Measurements from ENCODE around the gene GLDC. TPM values are rescaled to one million over a fixed set of nuclear protein-coding genes. Genes with fewer than 3 reads are reported as not detected.
A peak's percentile ranks its signal among the peaks of the same experiment; 100 is the strongest.

Gene GLDC
- total RNA-seq, 2 experiments from 2014 or later: not detected

DNA sequence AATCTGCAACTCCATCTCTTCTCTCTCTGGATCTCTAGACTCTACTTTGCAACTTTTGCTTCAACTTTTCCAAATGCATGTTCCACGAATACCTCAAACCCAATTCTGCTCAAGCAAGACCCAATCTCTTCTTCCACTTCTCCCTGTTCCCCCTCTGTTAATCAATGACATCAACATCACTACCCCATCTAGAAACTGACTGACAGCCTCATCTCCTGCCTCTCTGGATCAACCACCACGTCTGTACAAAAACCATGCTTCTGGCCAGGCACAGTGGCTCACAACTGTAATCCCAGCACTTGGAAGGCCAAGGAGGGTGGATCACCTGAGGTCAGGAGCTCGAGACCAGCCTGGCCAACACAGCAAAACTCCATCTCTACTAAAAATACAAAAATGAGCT, 12.2 kb downstream of the GLDC start:
- POLR2A ChIA-PET: no interaction called here

DNA sequence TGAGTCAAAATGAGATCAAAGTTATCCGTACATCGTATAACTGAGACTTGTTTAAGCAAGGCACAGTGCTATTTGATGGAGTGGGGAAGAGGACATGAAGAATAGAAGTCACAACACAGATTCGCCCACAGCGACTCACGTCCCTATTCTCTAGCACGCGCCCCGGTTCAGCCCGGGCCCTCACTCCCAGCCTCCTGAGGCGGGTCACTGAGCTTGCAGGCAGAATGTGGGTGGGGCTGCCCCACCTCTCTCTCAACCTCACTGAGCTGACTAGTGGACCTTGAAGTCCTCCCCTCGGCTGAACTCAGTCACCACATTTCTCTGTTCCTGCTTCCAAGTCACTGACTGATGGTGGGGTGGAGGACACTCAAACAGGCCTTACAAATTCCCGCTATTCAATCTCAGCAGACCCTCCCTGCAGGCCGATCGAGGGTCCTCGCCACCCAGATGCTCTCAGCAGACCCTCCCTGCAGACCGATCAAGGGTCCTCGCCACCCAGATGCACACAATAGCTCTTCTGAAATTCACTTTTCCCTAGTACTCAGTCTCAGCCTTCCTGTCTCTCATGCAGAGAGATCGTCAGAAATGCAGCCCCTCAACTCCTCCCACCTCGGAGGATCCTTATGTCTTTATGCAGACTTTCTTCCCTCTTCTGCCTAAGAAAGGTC, 12.9 kb downstream of the GLDC start:
- Histone ChIP-seq H3K9me3 (ENCODE audit: low read length) (no peaks in the 10 kb centered on the region), H3K79me2 (ENCODE audit: insufficient read depth, low read depth, low read length) (no peaks in the 10 kb centered on the region), H3K9me2 (ENCODE audit: insufficient read depth, low read length) (no peaks in the 10 kb centered on the region), H3K4me1 (ENCODE audit: insufficient read depth, low read length, poor library complexity, severe bottlenecking) (no peaks in the 10 kb centered on the region), H3K27ac (ENCODE audit: low read depth, low read length, poor library complexity, severe bottlenecking) (no peak overlapping the region), H3K4me2 (ENCODE audit: low read length) (peak overlapping the region; percentile 2; the same call in 1 of the 2 replicates), H2AFZ (ENCODE audit: low read length) (no peak overlapping the region), H3K36me3 (ENCODE audit: insufficient read depth, low read length) (no peaks in the 10 kb centered on the region), H4K20me1 (ENCODE audit: insufficient read depth, low read length) (no peaks in the 10 kb centered on the region), H3K4me3 (ENCODE audit: low read depth, low read length, poor library complexity, severe bottlenecking) (no peak overlapping the region)
- DNase-seq (ENCODE audit: low spot score): peak; percentile 27
- intact Hi-C loops (cut with micrococcal nuclease; ENCODE audit: unreplicated experiment): no loop called here
- TF ChIP-seq, protein P1, sequence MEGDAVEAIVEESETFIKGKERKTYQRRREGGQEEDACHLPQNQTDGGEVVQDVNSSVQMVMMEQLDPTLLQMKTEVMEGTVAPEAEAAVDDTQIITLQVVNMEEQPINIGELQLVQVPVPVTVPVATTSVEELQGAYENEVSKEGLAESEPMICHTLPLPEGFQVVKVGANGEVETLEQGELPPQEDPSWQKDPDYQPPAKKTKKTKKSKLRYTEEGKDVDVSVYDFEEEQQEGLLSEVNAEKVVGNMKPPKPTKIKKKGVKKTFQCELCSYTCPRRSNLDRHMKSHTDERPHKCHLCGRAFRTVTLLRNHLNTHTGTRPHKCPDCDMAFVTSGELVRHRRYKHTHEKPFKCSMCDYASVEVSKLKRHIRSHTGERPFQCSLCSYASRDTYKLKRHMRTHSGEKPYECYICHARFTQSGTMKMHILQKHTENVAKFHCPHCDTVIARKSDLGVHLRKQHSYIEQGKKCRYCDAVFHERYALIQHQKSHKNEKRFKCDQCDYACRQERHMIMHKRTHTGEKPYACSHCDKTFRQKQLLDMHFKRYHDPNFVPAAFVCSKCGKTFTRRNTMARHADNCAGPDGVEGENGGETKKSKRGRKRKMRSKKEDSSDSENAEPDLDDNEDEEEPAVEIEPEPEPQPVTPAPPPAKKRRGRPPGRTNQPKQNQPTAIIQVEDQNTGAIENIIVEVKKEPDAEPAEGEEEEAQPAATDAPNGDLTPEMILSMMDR (conservative IDR thresholded peaks at IDR 0.05; ENCODE audit: low read length): no peak
- TF ChIP-seq EZH2phosphoT487 (IDR thresholded peaks at IDR 0.05; ENCODE audit: borderline replicate concordance, low read depth, low read length): no peak
- ChIA-PET POLR2A (interaction anchor here (1.9 kb wide), 1 partner anchor 9 kb away, joined by 6 read pairs; no protein-coding TSS in a partner anchor), CTCF (ENCODE audit: unreplicated experiment) (no interaction called here)
- BruUV-seq (replicated peaks): no TSS peak

More for the DNA sequence above, 12.2 kb downstream of the GLDC start:
- Histone ChIP-seq H3K79me2 (ENCODE audit: insufficient read depth, low read depth, low read length) (no peaks in the 10 kb centered on the region), H4K20me1 (ENCODE audit: insufficient read depth, low read length) (no peaks in the 10 kb centered on the region), H3K36me3 (ENCODE audit: insufficient read depth, low read length) (no peaks in the 10 kb centered on the region), H3K4me3 (ENCODE audit: low read depth, low read length, poor library complexity, severe bottlenecking) (no peak overlapping the region), H3K27ac (ENCODE audit: low read depth, low read length, poor library complexity, severe bottlenecking) (no peak overlapping the region), H2AFZ (ENCODE audit: low read length) (no peak overlapping the region), H3K9me3 (ENCODE audit: low read length) (no peaks in the 10 kb centered on the region), H3K9me2 (ENCODE audit: insufficient read depth, low read length) (no peaks in the 10 kb centered on the region), H3K4me1 (ENCODE audit: insufficient read depth, low read length, poor library complexity, severe bottlenecking) (no peaks in the 10 kb centered on the region), H3K4me2 (ENCODE audit: low read length) (no peak overlapping the region)
- TF ChIP-seq, protein P1 (conservative IDR thresholded peaks at IDR 0.05; ENCODE audit: low read length): no peak
- TF ChIP-seq EZH2phosphoT487 (IDR thresholded peaks at IDR 0.05; ENCODE audit: borderline replicate concordance, low read depth, low read length): no peak
- intact Hi-C loops (cut with micrococcal nuclease; ENCODE audit: unreplicated experiment): no loop called here
- DNase-seq (ENCODE audit: low spot score): no peak
- CTCF ChIA-PET (ENCODE audit: unreplicated experiment): no interaction called here
- no TSS peak for BruUV-seq (replicated peaks)

DNA sequence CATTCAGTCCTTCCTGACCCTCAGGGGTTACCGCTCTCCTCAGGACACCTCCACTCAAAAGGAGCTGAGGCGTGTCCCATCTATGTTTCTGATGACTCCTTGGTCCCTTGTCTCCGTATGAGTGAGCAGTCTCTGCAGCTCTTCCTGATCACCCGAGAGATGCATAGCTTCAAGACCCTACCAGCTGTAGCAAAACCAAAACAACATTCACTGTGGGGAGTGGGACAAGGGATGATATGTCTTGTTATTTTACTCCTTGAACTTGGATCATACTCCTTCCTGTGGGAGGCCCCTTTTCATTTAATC, 14.4 kb downstream of the GLDC start:
- Histone ChIP-seq H2AFZ (ENCODE audit: low read length) (no peak overlapping the region), H3K9me3 (ENCODE audit: low read length) (no peaks in the 10 kb centered on the region), H4K20me1 (ENCODE audit: insufficient read depth, low read length) (no peaks in the 10 kb centered on the region), H3K27ac (ENCODE audit: low read depth, low read length, poor library complexity, severe bottlenecking) (no peak overlapping the region), H3K36me3 (ENCODE audit: insufficient read depth, low read length) (no peaks in the 10 kb centered on the region), H3K4me2 (ENCODE audit: low read length) (no peak overlapping the region), H3K4me3 (ENCODE audit: low read depth, low read length, poor library complexity, severe bottlenecking) (no peak overlapping the region), H3K4me1 (ENCODE audit: insufficient read depth, low read length, poor library complexity, severe bottlenecking) (no peaks in the 10 kb centered on the region), H3K9me2 (ENCODE audit: insufficient read depth, low read length) (no peaks in the 10 kb centered on the region), H3K79me2 (ENCODE audit: insufficient read depth, low read depth, low read length) (no peaks in the 10 kb centered on the region)
- intact Hi-C loops (cut with micrococcal nuclease; ENCODE audit: unreplicated experiment): no loop called here
- TF ChIP-seq, protein P1 (conservative IDR thresholded peaks at IDR 0.05; ENCODE audit: low read length): no peak
- TF ChIP-seq EZH2phosphoT487 (IDR thresholded peaks at IDR 0.05; ENCODE audit: borderline replicate concordance, low read depth, low read length): no peak
- ChIA-PET POLR2A (interaction anchor here (0.6 to 1.9 kb wide), 2 partner anchors 11 to 82 kb away, joined by 5 to 6 read pairs; no protein-coding TSS in a partner anchor), CTCF (ENCODE audit: unreplicated experiment) (no interaction called here)
- no TSS peak for BruUV-seq (replicated peaks)
- DNase-seq (ENCODE audit: low spot score): no peak

Data from OCI-LY7 (cell line).